Measurements from ENCODE around the gene SGMS1.
"Not testable (repeated sequence)": the region's sequence is repeated elsewhere in the genome, so short reads cannot be mapped to it uniquely, and the experiment has no call there.

Gene SGMS1

DNA sequence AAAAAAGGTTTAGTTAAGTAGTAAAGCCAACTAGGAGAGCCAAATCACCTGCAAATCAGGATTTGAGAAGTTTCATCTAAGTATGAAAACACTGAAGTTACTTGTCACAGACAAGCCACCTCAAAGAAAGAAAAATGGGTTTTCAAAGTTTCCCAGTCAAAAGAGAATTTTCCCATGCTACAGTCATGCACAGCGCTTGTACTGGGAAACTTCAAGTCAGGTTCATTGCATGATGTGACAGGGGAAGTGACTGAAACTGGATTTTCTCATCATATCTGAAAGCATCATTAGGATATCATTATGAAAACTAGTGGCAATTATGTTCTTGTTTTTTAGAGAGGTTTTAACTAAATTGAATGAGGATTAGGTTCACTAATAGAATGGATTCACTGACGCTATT lies 167.0 kb downstream of the SGMS1 start:
- DNase-seq = no peak

DNA sequence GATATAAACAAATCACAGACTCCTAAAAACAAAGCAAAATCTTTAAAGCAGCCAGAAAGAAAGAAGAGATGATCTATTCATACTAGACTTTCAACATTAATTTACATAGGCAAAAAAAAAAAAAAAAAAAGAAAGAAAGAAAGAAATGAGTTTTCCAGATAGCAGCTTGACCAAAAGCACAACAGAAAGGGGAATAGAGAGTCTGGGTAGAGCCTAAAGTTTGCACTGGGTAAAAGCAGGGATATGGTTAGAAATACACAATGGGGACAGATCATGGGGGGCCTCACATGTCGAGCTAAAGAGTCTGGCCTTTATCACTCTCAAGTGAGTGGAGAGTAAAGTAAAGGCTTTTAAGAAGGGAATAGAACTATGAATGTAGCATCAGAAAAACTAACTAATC lies 169.8 kb downstream of the SGMS1 start:
- DNase-seq = no peak

DNA sequence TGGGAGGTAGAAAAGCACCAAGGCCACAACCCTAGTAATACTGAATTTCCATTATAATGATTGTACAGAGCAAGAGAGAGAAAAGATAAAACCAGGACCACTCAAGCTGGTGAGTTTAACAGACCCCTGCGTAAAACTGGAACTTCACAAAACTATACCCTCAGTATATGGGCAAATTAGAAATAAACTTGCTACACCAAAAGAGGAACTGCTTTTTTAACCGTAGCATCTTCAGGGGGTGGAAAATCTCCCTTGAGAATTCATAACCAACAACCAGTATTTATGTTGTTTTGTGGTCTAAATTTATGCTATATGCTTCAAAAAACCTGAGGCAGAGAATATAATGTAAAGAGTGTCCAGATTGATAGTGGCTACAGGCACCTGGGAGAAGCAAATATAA lies 171.2 kb downstream of the SGMS1 start:
- no peak for DNase-seq

DNA sequence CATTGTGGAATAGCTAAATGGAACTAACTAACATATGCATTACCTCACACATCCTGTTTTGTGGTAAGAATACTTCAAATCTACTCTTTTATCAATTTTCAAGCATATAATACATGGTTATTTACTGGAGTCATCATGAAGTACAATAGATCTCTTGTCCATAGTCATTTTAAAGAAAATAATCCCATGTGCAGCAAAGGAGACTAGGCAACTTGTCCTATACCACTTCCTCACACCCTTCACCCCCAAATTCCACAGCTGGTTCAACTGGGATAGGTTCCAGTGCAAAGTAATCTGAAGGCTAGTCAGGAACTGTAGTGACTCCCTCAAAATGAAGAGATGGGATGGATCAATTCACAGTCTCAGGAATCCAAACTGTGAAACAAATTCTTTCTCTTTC lies 176.1 kb downstream of the SGMS1 start:
- DNase-seq = no peak

DNA sequence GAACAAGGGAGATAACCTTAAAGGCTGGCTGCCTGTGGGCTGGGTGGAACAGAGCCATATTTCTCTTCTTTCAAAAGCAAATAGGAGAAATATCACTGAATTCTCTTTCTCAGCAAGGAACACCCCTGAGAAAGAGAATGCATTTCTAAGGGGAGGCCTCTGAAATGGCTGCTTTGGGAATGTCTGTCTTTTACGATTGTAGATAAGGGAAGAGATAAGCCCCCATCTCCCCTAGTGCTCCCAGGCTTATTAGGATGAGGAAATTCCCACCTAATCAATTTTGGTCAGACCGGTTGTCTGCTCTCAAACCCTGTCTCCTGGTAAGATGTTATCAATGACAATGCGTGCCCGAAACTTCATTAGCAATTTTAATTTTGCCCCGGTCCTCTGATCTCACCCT lies 178.0 kb downstream of the SGMS1 start:
- not testable (repeated sequence) for DNase-seq

DNA sequence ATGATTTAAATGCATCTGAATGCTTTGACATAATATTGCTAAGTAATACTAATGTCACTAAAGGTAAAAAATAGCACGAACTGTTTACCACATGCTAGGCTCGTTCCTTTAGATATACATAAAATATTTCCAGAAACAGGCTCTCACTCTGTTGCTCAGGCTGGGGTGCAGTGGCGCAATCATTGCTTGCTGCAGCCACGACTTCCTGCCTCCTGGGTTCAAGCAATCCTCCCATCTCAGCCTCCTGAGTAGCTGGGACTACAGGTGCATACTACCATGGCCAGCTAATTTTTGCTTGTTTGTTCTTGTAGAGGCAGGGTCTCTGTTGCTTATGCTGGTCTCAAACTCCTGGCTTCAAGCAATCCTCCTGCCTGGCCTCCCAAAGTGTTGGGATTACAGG lies 183.3 kb downstream of the SGMS1 start:
- no peak for DNase-seq

DNA sequence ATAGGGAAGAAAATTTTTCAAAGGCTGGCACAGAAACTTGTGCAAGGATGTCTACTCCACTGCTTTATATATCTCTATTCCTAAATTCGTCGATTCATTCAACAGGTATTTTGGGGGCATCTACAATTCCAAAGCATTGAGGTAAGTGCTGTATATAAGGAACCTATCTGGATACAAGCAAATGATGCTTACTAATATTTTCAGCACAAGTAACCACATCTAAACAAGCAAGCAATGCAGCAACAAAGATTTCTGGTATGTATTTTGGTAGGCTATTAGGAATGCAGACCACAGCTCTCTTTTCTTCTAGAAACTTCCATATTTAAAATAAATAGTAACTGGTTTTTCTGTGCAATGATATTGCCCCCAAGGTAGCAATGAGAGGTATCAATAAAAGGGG lies 183.9 kb downstream of the SGMS1 start:
- DNase-seq = peak; percentile 43

DNA sequence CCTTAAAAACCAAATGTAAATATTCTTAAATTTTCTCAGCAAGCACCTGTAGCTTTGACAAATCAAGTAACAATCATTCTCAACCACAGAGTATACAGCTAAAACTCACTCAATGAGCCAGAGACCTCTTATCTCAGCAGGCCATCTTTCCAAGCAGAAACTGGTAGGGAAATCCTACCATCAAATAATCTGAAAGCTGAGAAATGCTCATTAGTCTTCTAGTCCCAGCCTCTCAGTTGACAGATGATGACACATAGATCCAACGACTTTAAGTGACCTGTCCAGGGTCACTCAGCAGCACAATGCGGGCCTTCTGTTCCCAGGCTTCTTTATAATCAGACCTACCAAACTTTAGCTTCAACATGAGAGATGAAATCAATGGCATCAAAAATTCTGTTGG lies 184.6 kb downstream of the SGMS1 start:
- no peak for DNase-seq

DNA sequence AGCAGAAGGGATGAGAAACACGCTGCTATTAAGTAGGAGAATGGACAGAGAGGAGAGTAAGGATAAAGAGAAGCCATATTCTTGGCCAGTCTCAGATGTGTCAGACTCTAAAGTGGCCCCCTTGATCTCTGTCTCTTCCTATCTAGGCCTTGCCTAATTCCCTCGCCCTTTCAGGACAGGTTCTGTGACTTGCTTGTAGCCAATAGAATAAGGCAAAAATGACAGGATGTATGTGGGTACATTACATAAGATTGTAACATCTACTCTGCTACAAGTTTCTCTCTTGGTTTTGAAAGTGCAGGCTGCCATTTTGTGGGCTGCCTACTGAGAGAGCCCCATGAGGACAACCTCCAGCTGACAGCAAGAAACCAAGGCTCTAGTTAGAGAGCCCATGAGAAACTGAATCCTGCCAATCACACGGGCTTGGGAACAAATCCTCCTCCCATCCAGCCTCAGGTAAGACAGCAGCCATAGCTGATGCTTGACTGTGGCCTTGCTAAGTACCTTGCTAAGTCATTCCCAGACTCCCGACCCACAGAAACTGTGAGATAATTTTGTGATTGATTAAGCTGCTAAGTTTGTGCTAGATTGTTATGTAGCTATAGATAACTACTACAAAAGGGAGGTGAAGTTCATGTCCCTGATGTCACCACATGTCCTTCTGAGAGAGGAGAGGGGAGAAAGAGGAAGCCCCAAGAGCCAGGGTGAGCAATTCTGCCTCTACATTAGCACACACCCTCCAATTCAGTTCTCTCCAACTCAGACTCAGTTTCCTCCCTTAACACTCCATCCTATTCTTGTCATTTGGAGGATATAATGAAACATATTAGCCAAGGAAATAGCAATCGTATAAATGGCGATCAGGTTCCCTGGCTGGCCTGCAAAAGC lies 185.5 kb downstream of the SGMS1 start:
- no peak for DNase-seq

DNA sequence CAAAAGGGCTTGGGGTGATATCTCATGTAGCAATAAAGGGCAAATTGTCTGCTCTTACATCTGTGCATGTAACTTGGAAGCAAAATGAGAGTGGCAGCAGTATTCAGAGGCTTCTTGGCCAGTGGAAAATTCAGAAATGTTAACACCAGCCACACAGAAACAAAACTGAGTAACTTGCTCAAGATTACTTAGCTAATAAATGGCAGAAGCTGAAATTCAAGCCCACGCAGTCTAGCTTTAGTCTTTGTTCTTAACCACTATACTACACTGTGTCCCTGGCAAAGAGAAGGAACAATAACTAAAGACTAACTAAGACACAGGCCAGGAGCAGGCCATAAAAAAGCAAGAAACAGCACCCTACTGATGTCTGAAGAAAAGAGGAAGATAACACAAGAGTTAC lies 186.5 kb downstream of the SGMS1 start:
- DNase-seq = no peak

DNA sequence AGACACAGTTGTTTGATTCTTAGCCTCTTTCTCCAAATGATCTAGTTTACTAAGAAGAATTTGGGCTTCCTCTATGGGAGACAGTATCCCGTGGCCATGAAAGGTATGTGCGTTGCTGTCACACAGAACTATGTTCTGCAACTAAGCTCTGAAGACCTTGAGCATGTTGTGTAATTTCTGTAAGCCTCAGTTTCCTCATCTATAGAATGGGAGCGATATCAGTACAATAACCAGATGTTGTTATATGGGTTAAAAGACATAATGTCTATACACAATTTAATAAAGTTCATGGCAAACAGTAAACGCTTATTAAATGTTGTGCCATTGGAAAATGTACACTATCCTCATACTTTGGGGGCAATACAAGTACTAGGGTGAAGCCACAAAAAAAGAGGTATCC lies 187.0 kb downstream of the SGMS1 start:
- no peak for DNase-seq

DNA sequence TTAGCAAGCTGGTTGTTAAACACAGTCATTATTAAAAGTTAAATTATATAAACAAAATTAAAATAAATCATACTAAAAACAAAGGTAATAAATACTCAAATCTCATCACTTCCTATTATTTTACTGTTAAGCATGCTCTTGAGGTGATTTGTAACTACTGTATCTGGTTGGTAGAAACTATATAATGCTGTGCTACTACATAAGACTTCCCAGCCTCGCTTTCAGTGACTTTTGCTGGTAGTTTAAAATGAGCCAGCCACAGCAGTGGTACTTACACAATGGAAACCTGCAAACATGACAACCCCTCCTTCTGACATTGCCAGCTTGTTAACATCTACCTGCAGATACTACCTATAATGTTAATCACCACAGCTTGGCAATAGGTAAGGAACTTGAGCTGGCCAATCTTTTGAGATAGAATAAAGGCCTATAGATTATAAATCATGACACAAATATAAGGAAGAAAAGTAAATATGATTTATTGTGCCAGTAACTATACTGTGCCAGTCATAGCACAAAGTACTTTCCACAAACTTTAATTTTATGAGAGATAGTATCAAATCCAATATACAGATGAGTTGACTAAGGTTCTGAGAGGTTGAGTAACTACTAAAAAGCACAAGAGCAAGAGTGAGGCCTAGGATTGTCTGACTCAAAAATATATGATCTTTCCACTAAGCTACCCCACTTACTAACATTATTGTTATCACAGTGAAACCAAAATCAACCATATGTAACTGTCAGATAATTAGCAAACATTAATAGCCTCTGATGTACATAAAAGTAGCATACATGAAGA lies 191.3 kb downstream of the SGMS1 start:
- DNase-seq = no peak

DNA sequence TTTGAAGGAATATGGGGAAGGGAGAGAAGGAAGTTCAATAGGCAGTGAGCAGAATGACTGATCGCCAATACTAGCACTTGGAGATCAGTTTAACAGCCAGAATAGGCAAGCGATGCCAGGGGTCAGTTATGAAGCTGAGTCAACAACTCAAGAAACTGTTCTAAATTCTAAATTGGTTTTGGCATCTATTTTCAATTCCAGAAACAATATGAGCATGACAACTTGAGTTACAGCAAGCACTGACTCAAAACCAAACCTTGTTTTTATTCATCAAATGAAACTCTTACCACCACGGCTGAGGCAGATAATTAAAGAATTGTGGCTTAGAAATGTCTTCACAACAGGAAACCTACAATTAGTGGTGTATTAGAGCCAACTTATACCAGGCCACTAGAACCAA lies 192.0 kb downstream of the SGMS1 start:
- DNase-seq = peak; percentile 44

DNA sequence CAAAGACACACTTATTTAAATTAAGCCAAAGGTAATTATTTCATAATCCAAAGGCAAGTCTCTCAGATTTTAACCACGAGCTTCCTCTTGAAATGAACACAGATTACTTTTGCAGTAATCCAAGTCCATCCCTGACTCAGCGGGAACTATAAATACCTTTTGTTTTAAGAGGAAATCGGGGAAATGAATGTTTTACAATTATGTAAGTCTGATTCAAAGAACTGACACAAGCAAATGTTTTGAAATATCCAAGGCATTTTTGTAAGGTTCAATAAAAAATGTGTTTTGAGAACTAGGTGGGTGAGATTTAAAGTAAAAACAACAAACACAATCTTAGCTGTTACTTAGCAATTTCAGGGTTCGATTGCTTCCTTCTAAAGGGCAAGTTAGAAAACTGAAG lies 192.6 kb downstream of the SGMS1 start:
- peak; percentile 39 for DNase-seq

DNA sequence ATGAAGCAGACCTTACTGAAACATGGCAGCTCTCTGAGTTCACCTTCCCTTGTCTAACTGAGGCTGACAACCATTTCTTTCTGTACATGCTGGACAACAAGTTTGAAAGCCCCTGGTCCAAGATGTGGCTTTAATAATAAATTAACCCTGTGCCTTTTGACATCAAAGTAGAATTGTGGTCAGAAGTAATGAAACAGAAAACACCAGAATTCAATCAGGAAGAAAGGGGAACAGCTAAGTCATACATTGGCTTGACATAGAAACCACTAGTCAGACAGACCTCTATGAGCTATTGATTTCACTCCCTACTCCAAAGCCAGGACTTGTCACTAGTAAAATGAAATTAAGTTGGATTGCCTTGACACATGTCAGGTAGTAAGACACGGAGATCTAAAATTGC lies 197.3 kb downstream of the SGMS1 start:
- no peak for DNase-seq

DNA sequence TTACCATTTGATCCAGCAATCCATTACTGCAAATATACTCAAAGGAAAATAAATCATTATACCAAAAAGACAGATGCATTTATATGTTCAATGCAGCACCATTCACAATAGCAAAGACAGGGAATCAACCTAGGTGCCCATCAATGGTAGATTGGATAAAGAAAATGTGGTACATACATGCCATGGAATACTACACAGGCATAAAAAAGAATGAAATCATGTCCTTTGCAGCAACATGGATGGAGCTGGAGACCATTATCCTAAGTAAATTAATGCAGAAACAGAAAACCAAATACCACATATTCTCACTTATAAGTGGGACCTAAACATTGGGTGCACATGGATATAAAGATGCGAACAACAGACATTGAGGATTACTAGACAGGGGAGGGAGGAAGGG lies 198.5 kb downstream of the SGMS1 start:
- DNase-seq = not testable (repeated sequence)

DNA sequence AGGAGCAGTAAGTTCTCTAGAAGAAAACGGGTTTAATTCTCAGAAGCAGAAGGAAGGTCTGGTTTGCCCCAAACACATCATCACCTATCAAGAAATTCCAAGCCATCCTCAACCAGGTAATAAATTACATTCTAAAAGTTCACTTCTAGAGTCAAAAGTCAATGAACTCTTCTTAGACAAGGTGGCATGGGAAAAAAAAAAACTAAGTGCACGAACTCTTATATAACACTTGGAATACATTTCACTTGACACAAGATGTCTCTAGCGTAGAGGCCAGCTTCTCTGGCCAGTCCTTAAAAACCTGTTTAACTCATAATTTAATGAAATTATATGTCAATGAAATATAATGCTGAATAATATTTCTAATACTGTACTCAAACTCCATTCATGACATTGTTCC lies 200.3 kb downstream of the SGMS1 start:
- no peak for DNase-seq

DNA sequence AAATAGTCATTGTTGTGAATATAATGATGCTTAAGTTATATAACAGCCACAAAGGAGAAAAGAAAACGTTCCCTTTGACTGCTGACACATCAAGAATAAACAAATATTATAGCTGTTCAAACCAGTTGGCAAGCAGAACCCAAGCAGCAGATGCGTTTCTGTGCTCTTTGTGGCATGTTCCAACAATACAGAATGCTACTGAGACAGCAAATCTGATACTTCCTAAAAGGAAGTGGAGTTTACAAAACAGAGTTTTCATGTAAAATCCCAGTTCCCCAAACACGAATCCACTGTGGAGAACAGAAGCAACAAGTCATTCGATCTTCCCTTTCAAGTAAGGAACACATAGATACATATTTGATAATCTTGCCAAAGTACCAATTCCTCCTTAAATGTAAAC lies 201.5 kb downstream of the SGMS1 start:
- no peak for DNase-seq

DNA sequence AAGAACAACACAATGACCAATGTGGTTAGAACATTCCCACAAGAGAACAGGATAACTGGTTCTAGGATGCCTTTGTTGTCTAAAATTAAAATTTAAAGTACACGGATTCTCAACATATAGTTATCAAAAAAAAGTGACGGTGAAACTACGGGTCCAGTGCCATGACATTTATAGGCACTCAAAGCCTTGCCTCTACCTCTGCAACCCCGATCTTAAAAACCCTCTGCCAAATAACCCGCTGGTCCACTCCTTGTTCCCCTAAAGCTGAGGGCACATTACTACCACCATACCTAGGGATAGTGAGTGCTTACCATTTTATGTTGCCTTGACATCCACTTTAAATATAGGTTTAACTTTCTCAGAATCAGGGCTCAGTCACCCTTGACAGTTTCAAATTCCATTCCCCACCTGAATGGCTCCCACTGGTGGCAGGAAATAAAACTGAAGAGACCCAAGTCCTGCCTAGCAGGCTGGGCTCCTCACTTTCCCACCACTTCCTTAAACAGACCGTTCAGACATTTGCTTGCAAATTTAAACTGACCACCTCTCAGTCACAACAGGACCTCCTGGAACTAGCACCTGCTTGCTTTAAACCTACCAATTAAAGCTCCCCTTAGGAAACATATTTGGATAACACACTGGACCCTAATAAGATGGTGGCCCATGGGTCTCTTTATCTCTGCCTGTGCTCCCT lies 202.6 kb downstream of the SGMS1 start:
- peak; percentile 50 for DNase-seq

DNA sequence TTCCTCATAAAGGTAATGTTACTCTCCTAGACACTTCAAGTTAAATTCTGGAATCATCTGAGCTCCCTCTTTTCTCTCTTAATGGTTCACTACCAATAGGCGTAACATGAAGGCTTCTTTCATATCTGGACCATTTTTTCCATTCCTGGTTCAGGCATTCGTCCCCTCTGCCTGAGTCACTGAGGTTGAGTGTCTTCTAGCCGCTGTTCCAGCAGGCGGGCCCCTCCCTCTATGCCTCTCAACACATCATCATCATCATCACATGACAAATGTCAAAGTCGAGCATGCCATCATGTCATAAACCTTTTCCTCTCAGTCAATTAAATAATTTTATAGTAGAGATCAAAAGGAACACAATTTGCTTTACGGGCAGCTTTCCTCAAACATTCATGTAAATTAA lies 203.6 kb downstream of the SGMS1 start:
- DNase-seq = no peak

DNA sequence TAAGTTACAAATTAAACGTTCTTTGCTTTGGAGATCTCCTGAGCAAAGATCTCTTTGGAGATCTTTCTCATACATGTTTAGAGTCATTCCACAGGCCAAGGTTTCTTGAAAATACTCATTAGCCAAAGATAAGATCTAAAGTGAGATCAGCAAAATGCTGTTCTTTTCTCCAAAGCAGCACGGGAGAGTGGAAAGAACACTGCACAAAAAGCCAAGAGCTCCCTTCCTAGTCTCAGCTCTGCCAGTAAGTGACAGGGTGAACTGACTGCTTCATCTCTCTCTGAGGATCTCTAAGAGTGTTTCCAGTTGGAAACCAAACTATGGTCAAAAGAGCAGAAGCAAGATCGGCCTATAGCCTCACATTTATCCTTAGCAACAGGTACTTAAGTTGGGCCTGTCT lies 204.0 kb downstream of the SGMS1 start:
- no peak for DNase-seq

DNA sequence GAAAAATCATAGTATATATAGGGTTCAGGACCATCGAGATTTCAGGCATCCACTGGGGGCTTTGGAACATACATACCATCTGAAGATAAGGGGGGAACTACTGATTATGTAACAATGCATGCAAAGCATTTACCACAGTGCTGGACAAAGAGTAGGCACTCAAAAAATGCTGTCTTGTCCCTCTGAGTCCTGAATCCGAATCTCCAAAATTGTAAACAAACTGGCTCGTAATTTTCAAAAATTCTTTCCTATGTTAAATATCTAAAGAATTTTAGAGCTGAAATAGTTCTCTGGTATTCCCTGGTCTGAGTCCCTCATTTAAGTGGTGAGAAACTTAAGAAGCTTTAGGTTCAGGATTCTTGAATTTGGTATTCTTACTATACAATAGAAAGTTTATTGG lies 204.7 kb downstream of the SGMS1 start:
- DNase-seq = peak; percentile 23

All from fibroblast of skin of back (primary cell).